ENCODE measurements around the gene CHCT1.
"Not testable (repeated sequence)": the region's sequence is repeated elsewhere in the genome, so short reads cannot be mapped to it uniquely, and the experiment has no call there.

DNA sequence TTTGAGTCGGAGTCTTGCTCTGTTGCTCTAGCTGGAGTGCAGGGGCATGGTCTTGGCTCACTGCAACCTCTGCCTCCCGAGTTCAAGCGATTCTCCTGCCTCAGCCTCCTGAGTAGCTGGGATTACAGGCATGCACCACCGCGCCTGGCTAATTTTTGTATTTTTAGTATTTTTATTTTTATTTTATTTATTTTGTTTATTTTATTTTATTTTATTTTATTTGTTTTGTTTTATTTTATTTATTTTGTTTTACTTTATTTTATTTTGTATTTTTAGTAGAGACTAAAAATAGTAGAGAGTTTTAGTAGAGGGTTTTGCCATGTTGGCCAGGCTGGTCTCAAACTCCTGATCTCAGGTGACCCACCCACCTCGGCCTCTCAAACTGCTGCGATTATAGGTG, 2.4 kb upstream of the CHCT1 start:
- not testable (repeated sequence) for TF ChIP-seq TEAD4 (IDR thresholded peaks at IDR 0.05; ENCODE audit: borderline replicate concordance, insufficient read depth); MXI1 (IDR thresholded peaks at IDR 0.05; ENCODE audit: low read depth, low read length); RAD21 (IDR thresholded peaks at IDR 0.05; ENCODE audit: low read length); ELF1 (IDR thresholded peaks at IDR 0.05); CTCF (IDR thresholded peaks at IDR 0.05); JUND (IDR thresholded peaks at IDR 0.05); NFIC (IDR thresholded peaks at IDR 0.05; ENCODE audit: borderline replicate concordance); EP300 (IDR thresholded peaks at IDR 0.05; ENCODE audit: borderline replicate concordance in 1 of 2, low read depth in 1 of 2, low read length in 1 of 2); TAF1 (IDR thresholded peaks at IDR 0.05; ENCODE audit: borderline replicate concordance, low read depth, low read length)
